Measurements from ENCODE around the gene ARID1B.

Gene ARID1B

DNA sequence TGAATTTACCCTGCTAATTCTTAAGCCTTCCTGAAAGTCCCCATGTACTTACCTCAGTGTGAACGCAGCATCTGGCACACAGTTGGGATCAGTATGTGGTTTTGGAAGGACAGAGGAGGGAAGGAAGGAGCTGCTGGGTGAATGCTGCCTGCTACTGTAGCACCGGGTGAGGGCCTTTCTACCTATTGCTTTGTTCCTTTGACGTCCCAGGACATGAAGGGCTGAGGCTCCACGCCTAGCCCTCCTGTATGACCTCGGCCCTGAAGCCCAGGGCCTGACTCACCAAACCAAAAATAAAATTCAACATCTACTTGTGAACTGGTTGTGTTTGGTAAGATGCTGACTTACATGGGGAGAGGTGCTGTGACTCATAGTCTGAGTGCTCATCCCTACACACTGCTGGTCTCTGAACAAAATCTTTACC, 51.1 kb downstream of the ARID1B start:
- no peak for DNase-seq

DNA sequence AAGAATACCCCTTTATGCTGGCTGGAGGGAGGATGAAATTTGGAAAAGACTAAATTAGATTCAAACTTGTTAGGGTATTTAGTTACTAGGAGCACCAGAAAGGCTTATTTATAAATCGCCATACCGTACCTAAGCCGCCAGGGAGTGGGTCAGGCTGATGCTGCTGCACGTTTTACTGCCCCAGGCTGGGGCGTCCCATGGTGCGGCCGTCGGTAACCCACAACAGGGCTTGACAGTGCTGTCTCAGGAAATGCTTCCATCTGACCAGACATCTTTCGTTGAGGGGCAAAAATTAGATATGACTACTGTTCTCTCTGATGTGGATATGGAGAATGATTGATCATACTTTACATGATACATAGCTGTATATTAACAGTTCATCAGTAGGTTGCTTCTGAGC, 52.9 kb downstream of the ARID1B start:
- no peak for DNase-seq

DNA sequence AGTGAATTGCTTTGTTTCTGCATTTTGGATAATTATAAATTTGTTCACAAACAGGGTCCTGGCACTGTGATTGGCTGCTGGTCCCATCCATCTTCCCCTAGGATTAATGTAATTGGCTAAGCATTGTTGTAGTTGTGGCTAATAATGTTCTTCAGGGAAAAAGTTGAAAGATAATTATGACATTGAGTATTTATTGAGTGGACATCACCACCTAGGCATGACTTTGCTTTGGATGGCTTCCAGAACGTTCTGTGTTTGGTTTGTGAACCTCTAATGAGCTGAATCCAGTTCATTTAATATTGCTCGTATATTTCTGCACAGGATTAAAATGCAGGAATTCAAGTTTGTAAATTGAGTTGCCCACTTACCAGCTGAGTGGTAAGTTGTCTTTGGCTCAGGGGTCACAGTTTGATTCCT, 55.1 kb downstream of the ARID1B start:
- DNase-seq: no peak

DNA sequence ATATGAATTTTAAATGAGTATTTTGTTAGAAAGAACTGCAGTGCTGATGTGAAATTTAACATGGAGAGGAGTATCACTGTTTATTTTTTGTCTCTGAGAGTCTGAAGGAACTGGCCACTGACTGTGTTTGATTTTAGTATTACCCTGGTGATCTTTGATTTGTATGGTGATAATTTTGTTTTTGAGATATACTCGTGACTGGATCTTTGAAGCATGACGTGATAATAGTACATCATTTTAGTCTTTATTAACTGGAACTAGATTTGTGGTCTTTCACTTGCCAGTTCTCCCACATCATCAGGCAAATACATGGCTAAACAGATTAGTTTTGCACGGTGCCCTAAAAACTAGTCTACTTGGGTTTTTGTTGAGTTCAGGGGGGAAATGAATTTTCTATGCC, 55.5 kb downstream of the ARID1B start:
- DNase-seq: no peak

DNA sequence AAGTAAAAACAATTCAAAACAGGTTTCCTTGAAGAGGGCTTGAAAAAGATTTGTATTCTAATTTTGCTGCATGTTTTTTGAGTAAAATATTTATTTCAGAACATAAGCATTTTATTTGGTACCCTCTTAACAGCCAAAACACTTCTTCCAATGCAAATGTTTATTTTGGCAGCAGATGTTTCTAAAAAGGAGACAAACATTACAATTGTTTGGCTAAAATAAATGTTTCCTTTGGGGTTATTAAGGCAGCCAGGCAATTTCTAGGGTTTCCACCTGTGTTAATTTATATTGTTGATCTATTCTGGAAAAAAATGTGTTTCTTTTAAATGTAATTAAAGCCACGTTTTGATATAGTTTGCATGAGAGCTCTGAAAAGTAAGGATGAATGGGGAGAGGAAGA, 56.6 kb downstream of the ARID1B start:
- DNase-seq: no peak

DNA sequence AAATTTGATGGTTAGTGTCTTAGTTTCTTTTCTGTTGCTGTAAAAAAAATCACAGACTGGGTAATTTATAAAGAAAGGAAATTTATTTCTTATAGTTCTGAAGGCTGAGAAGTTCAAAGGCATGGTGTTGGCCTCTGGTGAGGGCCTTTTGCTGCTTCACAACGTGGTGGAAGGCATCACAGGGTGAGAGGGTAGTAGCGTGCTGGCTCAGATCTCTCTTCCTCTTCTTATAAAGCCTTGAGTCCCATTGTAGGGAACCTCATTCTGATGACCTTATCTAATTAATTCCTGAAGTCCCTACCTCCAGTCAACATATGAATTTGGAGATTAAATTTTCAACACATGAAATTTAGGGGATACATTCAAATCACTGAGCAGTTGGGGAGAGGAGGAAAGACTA, 62.0 kb downstream of the ARID1B start:
- no peak for DNase-seq

DNA sequence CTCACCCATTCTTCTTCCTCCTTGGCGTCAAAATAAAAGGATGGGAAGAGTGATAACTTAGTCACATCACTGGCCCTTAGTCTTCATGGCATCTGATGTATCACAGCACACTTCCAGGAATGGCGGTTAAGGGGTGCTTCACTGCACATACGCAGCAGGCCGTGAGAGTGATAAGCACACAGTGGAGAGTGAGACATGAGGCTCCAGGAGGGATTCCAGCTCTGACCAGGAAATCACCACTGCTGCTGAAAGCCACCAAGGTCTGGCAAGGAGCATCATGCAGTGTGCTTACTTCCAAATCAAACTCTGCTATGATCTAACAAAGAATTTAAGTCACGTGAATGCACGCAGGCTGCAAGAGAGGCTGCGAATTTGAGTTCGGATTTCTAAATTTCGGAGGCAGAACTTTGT, 62.4 kb downstream of the ARID1B start:
- DNase-seq: no peak

DNA sequence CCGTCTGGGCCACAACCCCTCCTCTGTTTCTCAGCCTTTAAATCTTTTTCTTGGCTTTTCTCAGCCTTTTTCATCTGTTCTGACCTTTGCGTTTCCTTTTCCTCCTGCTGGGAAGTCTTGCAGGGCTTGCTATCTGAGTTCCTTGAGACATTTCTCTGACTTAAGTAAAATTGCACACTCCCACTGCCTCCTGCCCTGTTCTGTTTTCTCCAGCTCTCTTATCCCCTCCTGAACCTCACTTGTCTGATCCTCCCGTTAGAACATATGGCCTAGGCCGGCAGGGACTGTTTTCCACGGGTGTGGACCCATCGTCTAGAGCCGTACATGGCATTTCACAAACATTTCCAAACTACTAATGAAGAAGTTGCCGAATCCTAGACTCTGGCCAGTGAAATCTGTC, 63.0 kb downstream of the ARID1B start:
- no peak for DNase-seq

DNA sequence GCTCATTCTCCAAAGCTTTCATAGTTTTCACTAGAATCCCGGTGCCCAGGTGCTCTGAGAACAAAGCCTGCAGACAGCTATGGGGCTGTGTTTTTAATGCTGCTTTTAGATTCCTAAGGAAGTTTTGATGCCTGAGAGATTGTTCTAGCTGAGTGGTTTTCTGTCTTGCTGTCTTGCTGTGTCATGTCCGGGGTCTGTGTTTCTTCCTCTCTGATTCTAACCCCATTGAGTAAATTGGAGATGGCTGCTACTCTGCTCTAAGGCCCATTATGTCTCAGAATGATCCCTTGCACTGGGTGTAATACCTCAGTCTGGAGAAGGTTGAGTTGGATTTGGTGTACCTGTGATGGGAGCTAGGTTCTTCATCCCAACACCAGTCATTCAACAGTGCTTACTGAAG, 63.4 kb downstream of the ARID1B start:
- DNase-seq: no peak

DNA sequence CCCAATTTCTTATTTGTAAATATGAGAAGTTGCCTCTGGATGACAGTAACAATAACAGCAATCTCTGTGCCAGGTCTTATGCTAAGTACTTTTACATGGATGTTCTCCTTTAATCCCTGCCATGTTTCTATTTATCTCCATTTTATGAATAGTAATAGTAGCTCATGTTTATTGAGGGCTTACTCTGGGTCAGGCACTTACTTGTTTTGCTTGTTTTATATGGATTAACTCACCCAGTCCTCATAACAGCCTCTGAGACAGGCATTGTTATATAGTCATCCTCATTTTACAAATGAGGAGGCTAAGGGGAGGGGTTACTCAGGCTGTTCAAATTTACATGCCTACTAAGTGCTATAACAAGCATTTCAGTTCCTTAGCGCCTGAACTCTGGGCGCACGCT, 64.3 kb downstream of the ARID1B start:
- DNase-seq: no peak

DNA sequence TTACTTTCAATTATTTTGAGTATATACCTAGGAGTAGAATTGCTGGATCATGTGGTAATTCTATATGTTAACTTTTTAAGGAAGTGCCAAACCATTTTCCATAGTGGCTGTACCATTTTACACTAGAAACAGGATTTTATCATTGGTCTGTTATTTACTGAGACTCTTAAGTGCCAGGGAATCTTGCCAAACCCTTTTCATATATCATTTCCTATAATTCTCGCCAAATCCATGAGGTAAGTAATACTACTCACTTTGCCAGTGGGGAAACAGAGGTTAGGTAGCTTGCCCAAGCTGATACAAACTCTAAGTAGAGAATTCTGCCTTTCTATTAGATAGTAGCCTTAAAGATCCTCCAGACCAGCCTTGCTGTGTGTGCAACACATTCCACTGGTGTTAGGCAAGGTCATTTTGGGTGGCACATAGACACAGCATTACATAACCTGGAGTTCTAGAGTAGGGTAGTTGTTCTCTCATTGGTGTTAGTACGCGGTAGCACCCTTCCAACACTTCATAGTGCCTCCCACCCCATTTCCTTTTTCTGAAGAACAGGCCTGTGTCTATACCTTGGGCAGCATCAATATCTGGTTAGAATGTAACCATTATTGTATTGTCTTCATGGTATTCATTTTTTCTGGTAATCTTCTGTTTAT, 65.5 kb downstream of the ARID1B start:
- no peak for DNase-seq

DNA sequence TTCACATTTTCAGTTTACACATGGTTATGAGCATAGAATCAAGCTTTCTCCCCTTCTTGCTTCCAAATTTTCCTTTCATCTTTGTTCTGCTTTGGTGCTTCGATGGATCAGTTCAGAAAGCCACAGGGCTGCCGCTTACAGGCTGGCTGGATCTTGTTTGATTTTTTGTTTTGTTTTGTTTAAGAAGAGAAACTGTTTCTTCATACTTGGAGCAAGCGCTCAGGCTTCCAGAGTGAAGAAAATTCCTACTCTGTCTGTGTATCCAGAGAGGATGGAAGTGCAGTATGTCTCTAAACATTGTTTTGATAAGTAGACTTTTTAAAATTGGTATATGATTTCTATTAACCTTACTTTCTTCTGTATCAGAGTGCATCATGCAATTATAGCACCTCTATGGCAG, 66.9 kb downstream of the ARID1B start:
- DNase-seq: no peak

DNA sequence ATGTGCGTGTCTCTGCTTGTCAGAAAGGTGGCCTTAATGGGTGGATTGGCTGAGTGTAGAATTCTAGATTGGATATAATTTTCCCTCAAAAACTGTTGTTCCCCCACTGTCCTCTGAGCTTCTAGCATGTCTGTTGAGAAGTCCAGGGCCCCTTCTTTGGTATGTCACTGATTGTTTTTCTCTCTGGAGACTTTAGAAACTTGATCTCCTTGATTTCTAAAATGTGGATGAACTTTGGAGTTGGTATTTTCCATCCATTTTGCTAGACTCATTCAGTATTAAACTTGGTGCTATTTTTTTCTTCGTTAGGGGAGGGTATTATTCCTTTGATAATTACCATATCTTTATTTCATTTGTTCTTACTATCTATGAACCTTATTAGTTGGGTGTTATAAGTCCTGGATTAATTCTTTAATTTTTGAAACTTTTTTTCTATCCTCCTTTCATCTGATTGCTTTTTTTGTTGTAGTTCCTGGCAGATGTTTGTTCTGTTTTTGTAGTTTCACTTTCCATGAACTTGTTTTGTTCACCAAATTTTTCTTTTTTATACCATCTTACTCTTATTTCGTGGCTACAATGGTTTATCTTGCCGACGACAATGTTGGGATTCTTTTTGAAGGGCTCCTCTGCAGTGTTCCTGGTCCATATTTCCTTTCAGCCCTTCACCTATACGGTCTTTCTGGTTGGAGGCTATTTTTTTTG, 68.4 kb downstream of the ARID1B start:
- no peak for DNase-seq

DNA sequence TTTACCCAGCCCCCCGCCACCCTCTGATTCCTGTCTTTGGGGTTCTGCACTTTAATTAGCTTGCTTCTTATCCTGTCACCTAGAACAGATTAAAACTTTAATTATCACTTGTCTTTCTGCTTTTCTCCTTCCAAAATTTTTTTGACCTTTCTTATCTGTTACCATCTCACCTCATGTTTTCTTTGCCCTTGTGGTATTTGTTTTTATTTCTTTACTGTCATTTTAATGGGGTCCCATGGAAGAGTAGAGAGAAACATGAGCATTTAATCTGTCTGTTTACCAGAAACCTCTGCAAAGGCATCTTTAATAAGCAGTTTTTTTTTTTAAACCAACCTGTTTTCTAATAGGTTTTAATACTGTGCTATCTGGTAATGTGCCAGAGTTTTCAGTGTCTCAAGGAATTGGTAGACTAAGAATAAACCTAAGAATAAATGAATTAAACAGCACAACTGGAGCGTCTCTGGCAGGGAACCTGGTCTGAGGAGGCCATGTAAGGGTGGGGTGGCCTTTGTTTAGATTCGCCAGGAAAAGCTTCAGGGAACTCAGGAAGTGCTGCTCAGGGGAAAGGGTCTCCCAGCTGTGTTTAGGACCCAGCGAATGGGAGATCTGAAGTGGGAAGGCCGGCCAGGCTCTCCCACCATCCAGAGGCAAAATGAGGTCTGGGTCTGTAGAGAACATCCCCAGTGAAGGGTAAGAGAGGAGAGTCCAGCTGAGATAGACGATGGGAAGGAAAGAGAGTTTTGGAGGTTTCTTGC, 69.8 kb downstream of the ARID1B start:
- no peak for DNase-seq

DNA sequence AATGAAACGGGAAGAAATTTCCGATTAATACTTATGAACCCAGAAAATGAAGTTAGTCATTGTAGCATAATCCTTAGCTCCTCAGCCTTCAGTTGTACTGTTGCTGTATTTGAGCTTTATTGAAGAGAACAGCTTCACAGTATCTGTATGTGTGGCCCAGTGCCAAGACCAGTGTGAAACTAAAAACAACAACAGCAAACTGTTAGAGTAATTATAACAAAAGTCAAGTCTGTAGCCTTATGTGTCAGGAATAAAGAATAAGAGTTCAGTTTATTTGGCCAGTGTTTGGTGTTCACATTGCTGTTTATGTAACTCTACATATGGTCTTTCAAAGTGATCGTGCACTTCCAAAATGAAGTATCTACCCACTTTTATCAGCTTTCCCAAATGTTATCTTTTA, 70.9 kb downstream of the ARID1B start:
- no peak for DNase-seq

DNA sequence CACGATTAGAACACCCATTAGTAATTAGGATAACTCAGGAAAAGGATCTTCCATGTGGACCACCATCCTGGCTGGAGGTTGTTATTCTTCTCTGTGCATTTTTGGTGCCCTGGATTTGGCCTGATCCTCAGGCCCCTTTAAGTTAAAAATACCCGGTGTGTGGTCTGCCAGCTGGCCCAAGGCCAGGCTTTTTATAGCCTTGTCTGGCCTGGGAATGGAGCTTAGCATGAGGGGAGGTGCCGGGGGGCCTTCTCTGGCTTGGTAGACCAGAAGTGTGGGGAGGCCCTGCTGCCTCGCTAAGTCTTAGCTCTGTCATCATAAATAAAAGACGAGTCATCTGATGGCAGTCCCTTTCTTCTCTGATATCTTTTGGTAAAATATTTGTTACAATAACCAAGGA, 71.4 kb downstream of the ARID1B start:
- DNase-seq: no peak

DNA sequence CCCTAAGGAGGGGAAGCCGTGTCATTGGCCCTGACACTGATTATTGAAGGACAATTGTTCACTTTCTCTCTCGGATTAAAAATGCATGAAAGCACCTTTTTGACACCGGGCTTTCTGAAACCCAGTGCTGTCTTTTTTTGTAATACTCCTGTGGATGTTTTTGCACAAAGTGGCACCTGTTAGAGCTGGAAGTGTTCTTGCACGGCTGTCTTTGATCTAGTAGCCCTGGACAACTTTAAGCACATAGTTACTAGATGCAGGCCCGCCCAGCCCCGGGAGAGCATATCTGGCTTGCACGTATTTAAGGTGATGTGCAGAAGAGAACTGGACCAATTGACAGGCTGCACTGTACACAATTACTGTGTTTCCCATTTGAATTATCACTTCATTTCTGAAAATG, 72.6 kb downstream of the ARID1B start:
- DNase-seq: no peak

DNA sequence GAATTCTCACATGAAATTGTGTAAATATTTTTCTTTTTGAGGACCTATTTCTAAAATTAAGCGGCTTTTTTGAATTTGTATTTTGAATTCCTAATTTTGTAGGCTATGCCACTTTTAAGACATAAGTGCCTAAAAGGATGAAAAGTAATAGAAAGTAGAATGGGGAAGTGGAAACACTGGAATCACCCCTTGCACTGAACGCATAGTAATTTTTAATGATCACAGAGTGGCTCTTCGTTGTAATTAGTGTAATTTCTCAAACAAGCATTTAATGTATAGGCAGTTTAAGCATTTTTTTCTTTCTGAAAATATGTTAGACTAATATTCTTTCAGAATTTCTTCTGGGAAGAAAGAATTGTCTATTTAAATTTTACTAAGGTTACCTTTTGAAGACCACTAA, 73.2 kb downstream of the ARID1B start:
- no peak for DNase-seq

DNA sequence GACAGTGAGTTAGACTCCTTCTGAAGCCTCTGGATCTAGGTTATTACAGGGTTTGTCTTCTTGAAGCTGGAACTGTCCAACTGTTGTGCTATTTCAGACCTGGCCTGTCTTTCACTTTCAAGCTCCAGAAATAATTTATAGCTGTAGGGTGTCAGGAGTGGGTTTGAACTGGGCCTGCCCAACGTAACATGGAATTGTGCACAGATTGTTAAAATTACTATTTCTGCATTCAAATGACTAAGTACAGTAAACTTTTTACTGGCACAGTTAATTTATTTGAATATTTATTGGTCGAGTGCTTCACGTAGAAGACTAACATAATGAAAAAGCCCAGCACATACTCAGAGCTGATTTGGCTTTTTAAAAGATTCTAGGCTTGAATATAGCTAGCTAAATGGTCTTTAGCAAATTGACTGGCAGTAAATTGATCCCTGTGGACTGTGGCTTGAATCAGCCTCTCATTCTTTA, 74.3 kb downstream of the ARID1B start:
- no peak for DNase-seq

DNA sequence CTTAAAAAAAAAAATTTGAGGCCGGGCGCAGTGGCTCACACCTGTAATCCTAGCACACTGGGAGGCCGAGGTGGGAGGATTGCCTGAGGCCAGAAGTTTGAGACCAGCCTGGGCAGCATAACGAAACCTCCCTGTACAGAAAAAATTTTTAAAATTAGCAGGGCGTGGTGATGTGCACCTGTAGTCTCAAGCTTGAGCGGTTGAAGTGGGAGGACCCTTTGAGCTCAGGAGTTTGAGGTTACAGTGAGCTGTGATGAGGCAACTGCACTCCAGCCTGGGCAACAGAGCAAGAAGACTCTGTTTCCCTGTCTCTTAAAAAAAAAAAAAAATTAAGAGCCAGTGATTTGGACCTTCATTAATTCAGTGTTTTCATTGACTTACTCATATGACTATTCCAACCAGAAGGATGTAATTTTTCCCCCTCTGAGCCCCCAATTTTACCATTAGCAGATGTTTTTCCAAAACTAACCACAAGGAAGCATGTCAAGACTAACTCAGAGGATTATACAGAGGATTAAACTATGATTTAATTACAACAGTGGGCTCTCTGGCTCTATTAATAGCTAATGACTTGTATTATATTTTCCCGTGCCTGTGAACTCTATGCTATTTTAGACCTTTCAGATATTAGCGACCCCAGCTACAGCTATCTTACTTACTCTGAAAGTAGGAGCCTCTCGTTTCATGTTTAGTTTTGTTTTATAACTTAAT, 75.1 kb downstream of the ARID1B start:
- DNase-seq: no peak

DNA sequence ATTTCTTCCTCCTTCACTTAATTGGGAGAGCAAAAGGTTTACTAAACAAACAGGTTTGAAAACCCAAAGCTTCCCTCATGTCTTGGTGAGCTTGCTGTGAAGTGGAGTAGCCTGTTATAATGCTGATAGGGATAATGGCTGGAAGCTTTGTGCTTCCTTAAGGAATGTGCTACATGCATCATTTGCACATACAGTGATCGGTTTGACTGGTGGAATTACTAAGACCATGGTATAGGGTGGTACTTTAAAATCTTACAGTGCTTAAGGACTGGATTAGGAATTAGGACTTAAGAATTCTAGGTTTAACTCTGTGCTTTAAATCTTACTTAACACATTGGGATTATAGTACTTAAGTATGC, 75.7 kb downstream of the ARID1B start:
- no peak for DNase-seq

DNA sequence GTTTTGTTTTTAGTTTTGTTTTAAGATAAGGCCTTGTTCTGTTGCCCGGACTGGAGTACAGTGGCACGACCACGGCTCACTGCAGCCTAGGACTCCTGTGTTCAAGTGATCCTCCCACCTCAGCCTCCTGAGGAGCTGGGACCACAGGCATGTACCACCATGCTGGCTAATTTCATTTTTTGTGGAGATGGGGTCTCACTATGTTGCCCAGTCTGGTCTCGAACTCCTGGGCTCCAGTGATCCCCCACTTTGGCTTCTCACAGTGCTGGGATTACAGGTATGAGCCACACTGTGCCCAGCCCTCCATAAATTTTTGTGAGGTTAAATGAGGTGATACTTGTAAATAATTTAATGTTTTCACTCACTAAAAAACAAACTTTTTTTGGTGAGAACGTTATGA, 76.6 kb downstream of the ARID1B start:
- DNase-seq: no peak

DNA sequence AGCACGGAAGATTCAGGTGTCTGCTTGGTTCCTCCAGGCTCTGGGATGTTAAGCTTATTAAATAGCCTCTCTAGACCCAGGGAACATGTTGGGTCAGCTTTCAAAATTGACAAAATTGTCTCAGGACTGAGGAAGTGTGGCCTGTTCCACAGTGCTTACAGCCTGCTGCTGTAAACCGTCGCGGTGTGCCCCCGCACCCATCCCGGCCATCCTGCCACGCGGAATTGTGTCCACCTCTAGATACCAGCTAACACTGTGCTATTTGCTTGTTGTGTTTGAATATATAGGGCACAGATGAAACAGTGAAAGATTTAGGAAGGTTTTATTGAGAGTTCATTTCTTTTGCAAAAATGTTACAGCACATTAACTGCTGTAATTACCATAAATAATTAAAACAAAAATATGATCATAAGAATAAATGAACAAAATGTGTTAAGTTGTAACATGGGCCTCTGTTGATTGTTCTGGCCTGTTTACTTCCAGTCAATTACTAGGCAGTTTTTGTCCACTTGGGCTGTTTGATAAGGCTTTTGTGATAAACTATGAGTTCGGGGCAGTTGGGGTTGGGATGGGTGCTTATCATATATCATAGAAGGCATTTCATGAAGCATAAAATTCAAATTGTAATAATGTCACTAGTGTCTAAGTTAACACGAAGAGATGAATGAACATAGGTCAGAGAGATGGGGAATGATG, 77.4 kb downstream of the ARID1B start:
- no peak for DNase-seq
